Midbrain (tissue), 1 donor: ENCODE results near the gene CXCL14.
"Not testable (repeated sequence)": the region's sequence is repeated elsewhere in the genome, so short reads cannot be mapped to it uniquely, and the experiment has no call there.

Experiments
- DNase-seq: peaks from one replicate; lab custom pipeline; 2025; lab: John Stamatoyannopoulos, UW

Gene CXCL14

GRCh38 chr5:135543001-135543484 is 35.7 kb downstream of the CXCL14 start:
- DNase-seq = no peak

- no peak for DNase-seq
Measured at GRCh38 chr5:135541807-135542502, 36.8 kb downstream of the CXCL14 start.

- DNase-seq = no peak
Measured at GRCh38 chr5:135539430-135540005, 39.3 kb downstream of the CXCL14 start.

- no peak for DNase-seq
Measured at GRCh38 chr5:135538261-135538660, 40.5 kb downstream of the CXCL14 start.

- no peak for DNase-seq
Measured at GRCh38 chr5:135537745-135538144, 41.0 kb downstream of the CXCL14 start.

- no peak for DNase-seq
Measured at GRCh38 chr5:135537271-135537670, 41.5 kb downstream of the CXCL14 start.

GRCh38 chr5:135535820-135536801 is 42.7 kb downstream of the CXCL14 start, which contains the start of gene NEUROG1:
TSS of gene NEUROG1 (minus strand) at chr5:135535964. CDS start at chr5:135535690, 274 bp downstream.
- DNase-seq = no peak

- DNase-seq = no peak
Measured at GRCh38 chr5:135535420-135535819, 43.4 kb downstream of the CXCL14 start.

GRCh38 chr5:135534609-135535419 is 44.0 kb downstream of the CXCL14 start:
- no peak for DNase-seq

- DNase-seq = no peak
Measured at GRCh38 chr5:135533794-135534193, 45.0 kb downstream of the CXCL14 start.

- DNase-seq = no peak
Measured at GRCh38 chr5:135533334-135533733, 45.5 kb downstream of the CXCL14 start.

GRCh38 chr5:135529576-135529975 is 49.2 kb downstream of the CXCL14 start:
- not testable (repeated sequence) for DNase-seq

GRCh38 chr5:135526924-135527323 is 51.9 kb downstream of the CXCL14 start:
- no peak for DNase-seq

- no peak for DNase-seq
Measured at GRCh38 chr5:135521964-135522363, 56.8 kb downstream of the CXCL14 start.
